Stimulated activated CD8-positive, alpha-beta memory T cell treated with anti-CD3 and anti-CD28 coated beads, Interleukin-7, amount 100 ng/mL, for 4 hours (primary cell): Measurements from ENCODE around the gene HCRTR1.
A peak's percentile ranks its signal among the peaks of the same experiment; 100 is the strongest.

Experiments used
- DNase-seq, 2 donors: peaks; one replicate each; pipeline ENCODE4 v3.0.0-alpha.2; 2020; ENCODE audit warnings: low read depth in 2 of 2

HCRTR1 gene

DNA sequence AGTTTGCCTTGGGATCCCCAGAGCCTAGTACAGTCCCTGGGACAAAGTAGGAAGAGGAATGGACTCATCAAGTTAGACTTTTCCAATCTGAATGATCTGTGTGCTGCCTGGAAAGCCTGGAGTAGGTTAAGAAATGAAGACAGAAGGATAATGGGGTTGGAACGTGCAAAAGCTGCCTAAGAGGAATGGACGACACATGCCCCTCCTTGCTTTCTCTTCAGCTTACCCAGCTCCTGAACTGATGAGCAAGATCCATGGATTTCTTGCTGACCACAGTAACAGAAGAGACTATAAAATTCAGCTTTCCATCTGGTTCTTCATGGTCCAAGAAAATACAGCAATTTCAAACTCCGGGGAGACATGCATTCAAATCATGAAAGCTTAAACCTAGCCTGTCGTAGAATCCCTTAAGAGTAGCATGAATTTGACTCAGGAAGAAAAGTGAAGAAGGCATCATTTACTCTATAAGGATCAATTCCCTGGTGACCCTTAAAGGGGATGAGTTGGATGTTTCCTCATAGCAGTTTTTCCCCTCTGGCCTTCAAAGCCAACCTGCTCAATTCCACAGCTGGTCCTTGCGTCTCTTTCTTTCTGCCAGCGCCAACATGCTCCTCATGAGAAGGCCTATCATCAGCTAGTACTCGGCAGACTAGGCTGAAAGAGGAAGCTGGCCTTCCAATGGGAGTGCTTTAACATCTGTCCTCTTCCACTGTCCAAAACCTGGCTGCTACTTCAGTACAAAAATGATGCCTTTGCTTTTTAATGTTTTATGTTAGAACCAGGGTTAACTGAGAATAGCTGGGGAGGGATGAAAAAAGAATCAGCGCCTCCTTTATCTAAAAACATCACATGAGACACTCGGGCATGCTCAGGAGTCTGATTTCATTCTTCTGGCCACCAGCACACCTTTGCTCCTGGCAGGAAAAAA, 32.9 kb downstream of the HCRTR1 start:
- DNase-seq: no peak

DNA sequence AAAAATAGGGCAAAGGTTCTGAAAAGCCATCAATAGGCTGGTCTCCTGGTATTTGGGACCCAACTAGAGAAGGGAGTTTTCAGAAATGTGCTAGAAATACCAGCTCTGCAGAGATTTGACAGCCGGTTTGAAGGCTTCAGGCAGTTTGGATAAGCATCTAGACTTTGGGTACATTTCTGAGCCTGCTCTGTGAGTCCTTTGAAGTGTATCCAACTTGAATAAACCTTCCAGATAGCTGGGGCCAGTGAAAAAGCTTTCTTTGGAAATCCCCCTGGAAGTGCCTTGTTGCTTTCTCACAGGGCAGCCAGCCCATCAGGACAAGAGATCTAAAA, 33.6 kb downstream of the HCRTR1 start:
- DNase-seq: no peak

DNA sequence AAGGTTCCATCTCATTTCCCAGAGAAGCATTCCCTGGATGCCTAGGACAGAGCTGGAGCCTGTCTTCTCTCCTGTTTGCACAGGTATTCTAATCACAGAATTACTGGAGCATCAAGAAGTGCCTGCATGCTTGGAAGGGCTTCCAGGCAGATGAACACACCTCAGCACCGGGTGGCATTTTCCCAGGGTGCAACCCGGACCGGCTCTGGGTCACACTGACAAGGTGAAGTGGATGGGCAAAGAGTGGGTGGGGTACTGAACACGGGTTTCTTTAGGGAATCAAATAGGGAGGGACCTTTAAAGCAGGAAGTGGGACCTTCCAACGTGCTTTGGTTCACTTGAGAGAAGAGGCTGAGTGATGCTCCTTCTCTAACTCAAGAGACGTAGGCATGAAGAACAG, 34.3 kb downstream of the HCRTR1 start:
- DNase-seq: no peak

DNA sequence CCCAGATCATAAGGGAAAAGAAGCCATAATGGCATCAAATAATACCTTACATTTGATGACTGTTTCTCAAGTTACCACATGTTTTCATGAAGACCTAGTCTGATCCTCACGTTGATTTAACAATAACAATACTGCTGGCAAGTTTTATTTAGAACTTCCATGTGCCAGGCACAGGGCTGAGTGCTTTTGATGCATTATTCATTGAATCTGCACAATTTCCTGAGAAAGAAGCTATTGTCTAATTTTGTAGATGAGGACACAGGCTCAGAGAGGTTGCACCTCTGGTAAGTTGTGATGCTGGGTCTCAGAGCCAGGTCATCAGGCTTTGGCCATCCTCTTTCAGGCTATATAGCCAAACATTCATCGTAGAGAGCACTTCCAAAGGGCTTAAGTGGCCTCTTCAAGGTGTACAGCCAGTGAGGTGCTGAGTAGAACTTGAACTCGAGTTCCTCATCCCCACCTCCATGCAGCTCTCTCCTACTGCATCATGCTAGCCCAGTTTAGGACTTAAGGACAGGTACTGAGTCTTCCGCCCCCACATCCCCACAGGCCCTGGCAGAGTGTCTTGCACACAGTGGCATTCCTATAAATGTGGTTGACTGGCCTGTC, 35.5 kb downstream of the HCRTR1 start:
- DNase-seq: no peak

DNA sequence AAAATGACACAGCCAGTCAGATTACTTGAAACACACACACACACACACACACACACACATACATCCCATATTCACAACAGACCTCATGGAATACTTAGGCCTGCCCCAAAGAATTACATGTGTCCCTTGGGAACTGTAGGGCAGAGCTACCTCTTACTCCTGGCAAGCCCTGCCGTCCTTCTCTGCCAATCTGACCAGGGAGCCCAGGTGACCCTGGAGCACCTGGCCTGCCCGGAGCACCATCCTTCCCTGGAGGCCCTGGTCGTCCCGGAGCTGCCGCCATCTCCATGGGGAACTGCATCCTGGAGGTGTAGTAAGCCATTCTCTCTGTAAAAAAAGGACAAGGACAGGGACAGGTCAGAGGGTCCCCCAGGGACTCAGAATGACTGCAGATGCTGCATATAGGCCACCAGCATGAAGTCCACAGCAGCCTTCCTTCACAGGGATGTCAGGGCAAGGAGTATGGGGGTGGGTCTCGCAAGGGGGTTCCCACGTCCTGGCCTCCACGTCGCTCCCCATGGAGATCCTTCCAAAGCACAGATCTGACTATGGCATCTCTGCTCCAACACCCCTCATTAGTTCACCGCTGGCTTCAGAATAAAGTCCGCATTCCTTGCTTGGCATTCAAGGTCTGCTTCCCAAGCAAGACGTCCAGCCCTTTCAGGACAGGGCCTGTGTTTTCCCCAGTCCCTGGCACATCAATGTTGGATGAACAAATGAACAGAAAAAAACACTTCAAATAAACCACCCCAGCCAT, 36.4 kb downstream of the HCRTR1 start:
- DNase-seq: no peak

DNA sequence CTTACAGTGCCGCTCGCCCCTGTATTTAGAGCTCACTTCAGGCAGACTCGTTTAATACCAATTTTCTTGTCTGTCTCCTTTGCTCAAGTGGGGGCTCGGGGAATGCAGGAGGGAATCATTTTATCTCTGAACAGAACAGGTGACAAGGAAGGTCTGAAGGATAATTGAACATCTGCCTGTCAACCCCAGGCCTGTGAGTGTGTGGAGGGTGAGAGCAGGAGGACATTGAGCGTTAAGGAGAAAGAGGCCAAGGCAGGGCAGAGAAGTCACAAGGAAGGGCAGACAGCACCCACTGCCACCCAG, 36.9 kb downstream of the HCRTR1 start:
- DNase-seq: no peak

DNA sequence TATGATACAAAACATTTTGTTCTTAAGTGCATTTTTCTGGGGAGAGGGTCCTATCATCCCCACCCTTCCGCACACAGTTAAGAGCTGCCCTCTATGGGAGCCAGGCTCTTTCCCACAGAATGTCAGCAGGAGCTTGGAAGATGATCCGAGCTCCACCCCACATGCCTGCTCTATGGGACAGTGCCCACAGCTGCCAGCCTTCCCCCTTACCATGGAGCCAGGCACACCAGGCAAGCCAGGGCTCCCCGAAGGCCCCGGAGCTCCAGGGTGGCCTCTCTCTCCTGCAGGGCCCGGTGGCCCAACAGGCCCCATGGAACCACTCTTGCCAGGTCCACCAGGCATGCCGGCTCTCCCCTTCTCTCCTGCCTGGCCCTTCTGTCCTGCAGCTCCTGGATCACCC, 37.6 kb downstream of the HCRTR1 start:
- no peak for DNase-seq

DNA sequence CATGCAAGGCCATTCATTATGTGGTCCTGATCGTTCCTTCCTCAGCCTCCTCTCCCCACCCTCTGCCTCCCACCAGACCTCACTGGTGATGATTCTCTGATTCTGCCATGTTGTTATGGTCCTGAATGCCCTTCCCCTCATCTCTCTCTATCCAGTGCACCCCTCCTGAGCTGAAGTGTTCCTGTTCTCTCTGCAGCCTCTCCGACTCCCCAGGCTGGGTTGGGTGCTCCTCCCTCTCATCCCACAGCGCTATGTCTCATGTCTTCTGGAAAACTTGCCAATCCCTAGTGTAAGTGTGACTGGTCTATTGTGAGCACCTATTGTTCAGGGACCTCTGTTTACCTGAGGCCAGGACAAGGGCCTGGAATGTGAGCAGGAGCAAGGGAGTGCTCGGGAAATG, 38.3 kb downstream of the HCRTR1 start:
- no peak for DNase-seq

DNA sequence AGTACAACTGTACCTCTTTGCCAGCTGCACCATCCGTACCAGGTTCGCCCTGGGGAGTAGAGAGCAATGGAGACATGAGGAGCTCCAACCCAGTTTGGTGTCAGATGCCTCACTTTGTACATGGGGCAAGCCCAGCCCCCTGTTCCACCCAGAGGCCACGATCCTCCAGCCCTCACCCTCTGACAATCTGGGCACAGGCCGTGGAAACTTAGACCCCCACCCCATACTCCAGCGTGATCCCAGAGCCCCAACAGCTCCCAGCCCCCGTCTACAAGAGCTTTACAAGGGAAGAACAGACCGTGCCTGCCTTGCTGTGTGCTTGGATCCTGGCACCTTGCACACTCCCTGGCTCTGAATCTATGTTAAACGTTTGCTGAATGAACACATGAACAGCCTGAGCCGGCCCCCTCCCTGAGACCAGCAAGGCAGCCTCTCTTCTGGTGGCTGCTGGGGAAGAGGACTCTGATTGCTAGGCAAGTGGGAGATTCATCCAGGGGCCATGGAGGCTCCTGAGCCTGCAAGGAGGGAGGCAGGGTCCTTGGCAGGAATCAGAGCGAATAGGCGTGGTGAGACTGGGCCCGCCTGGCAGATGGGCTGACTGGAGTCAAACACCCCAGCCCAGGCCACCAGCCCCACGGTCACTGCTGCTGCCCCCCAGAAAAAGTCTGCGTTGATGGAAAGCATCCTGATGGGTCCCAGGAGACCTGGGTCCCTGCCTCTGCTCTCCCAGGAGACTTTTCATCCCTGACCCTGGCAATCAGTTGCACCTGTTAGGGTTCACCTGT, 39.7 kb downstream of the HCRTR1 start:
- no peak for DNase-seq

DNA sequence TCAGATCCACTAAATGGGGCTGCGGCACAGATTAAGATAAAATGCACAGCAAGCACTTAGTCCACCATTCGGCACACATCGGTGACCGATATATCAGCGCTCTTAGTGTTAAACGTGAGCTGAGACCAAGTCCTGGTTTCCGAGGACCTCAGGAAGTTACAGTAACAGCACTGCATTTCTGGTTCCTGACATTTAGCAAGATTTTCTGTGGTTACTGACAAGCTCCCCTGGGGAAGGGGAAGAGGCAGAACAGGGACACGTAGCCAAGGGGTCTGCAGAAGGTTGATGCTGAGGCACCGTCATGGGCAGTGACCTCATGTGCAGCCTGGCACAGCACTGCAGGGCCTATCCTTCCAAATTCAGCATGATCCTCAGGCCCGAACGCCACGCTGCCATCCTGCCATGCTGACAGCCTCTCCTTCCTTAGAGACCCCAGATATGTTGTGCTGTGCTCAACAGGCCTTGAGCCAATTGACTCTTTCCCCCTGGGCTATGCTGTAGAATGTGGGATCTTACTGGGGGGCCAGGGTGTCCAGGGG, 40.6 kb downstream of the HCRTR1 start:
- no peak for DNase-seq

DNA sequence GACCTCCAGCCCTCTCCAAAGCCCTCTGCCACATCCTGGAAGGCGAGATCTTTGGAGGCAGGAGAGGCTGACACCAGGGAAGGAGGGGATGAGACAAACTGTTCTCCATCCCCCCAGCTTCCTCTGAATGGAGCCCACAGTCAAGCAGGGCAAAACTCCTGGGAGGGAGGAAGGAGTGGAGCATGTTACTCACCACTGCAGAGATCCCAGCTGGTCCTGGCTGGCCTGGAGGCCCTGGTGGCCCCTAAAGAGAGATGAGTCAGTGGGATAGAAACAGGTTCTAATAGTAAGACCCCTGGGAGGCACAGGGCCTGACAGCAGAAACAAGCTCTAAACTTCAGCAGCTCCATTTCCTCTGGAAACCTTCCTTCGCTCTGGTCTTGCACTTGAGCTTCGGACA, 41.2 kb downstream of the HCRTR1 start:
- no peak for DNase-seq

DNA sequence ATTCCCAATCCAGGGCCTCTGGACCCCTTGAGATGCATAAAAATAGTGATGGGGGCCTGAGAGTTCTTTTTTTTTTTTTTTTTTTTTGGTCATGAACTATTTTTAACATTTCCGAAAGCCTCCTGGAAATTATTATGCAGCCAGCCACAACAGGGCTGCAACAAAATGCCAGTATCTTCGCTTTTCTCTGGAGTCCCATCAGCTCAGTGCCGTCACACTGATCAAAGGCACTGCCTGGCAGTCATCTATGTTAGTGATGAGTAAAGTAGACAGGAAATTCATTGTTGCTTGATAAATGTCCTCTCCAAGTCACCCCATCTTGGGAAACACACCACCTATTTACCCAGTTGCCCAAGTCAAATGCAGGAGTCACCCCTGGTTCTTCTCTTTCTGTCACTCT, 42.4 kb downstream of the HCRTR1 start:
- DNase-seq: no peak

DNA sequence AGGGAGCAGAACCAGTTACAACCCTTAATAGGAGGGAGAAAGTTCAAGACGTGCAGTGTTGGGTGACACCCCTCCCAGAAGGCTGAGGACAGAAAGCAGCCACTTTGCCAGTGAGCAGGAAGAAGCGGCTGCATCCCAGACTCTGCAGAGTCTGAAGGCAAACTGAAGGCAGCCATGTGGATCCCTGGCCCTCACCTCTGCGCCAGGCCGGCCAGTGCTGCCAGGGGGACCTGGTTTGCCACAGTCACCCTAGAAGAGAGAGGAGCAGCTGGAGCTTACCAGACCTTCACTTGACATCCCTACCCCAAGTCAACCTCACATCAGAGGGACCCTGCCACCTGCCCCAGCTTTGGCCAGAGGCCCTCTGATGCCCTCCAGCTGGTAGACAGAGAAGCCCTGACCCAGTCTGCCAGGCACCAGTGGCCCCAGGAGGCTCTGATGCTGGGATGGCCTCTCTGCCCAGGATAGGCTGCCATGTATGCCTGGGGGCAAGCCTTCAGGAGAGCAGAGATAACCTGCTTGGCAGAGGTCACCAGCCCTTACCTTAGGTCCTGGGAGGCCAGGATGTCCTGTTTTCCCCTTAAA, 43.5 kb downstream of the HCRTR1 start:
- DNase-seq: no peak

DNA sequence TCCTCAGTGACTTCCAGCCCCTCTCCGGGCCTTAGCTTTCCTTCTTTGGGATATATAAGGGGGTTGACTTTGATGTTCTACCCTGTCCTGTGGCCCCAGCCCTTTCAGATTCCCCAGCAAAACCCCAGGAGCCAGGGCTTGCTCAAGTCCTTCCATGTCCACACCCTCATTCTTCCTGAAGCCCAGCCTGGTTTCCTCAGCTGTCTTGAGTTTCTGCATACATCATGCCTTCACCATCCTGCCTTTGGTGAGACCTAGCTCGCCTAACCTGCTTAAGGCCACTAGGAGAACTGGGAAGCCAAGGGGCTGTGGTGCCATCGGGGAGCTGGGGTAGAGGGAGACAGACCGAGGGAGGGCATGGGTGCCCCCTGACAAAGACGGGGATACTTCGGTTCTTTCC, 44.4 kb downstream of the HCRTR1 start:
- DNase-seq: no peak

DNA sequence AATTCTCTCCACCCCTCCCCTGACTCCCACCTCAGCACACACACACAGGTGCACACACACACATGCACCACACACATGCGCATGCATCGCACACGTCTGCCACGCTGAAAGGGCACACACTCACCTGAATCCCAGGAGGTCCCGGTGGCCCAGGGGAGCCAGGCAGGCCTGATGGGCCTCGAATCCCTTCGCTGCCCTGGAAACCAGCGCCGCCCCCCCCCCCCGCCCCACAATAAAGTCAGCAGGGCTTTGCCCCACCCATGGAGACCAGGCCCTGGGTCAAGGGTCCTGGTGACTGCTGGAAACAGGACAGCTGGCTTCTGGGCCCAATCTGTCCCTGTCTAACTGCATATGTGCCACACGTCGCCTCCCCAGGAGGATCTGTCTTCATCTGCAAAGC, 45.0 kb downstream of the HCRTR1 start:
- no peak for DNase-seq

DNA sequence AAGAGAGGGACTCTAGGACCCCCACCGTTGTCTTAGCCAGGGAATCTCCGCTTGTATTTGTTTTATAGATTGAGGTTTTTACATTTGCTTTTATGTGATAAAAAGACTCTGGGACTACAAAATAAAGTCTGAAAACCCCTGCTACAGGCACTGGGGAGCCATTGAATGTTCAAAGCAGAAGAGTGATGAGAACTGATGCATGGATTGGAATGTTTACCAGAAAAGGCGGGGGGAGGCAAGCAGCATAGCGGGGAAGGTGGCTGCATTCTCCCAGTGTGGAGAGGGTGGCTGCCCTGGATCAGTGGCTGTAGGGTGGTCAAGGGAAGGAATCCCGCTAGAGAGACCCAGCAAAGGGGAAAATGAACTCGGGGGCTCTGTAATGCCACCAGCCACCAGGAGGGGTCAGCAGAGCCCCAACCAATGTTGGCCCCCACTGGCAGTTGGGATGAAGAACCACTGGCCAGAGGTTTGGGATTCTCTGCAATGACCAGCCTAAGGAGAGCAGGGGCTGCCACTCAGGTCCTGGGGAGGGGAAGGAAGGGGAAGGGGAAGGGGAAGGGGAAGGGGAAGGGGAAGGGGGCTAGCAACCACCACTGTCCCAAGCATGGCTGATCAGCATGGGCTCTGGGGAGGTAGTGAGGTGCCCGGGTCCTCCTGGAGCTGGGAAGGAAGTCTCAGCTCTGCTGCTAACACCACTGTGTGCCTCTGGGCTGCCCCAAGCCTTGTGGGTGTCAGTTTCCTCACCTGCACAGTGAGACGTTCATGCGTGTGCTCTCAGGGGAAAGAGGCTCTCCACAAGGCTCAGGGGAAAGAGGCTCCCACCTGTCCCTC, 46.3 kb downstream of the HCRTR1 start:
- DNase-seq: peak; percentile 19

DNA sequence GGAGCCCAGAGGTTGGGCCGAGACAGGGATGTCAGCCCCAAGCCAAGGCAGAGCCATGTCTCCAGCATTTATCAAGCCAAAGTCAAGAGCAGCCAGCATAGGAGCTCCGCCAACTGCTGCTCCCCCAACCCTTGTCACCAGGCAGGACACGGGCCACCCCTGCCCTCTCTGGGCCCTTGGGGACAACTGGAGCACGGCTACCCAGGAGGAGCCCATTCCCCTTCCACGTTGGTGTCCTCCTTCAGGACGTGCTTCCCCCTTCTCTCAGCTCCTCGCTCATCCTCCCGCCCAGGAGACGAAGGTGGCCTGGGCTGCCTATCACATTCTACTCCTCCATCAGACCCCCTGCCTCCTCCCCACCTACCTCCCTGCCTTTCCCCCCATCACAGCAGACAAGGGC, 47.0 kb downstream of the HCRTR1 start:
- no peak for DNase-seq

DNA sequence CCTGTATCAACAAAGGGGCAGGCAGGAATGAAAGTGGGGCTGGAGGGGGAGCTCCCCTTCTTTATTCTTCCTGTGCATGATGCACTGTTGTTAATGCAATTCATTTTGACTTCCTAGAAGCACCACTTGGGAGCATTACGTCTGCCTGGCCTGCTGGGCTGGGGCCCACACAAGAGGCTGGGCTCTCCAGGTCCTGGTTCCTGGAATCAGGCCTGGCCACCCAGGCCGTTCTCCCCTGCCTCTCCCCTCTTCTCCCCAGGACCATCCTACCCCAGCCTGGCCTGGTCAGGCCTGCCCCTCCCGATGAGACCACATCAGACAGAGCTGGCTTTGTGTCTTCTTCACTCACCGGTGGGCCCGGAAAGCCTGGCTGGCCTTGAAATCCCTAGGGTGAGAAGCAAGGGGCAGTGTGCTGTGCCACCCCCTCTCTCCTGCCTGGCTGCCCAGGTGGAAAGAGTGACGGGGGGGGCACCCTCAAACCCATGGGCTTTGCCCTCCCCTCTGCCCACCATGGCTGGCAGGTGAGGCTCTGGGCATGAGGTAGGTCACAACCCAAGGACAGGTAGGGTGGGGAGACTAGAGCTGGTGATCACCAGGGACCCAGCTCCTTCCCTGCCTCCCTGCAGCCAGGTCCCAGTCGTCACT, 47.9 kb downstream of the HCRTR1 start:
- no peak for DNase-seq

DNA sequence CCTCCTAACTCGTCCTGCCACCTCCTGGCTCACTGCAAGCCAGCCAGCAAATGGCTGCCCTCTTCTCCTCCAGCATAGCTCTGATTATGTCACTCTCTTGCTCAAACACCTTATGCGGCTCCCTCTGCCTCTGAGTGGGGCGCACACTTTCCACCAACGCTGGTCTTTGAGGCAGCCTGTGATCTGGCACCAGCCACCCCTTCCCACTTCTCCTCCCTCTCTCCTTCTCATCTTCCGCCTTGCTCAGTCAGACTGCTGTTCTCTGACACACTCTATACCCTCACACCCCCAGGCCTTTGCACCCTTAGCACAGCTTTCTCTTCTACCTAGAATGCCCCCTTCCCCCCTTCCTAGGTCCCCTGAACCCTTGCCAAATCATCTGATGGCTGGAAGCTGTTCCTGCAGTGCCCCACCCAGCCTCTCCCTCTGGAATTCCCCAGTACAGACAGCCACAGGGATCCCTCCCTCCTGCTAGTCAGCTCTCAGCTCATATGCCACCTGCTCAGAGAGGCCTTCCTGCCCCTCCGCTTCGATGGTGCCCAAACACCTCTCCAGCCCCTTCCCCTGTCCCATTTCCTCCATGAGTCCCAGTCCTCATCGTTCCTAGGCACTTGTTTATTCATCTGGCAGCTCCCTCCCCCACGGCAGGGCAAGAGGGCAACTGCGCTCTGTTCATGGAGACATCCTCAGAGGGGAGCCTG, 48.9 kb downstream of the HCRTR1 start:
- DNase-seq: no peak
